K562 (cell line): ENCODE data around the gene ARHGAP30. TPM values are rescaled to one million over a fixed set of nuclear protein-coding genes. Genes with fewer than 3 reads are reported as not detected.

Experiments
- ATAC-seq: fragments of 200-7000 bp; cut with Tn5 transposase; 3 replicates; pipeline ENCODE4 v1.9.1; 2020; ENCODE audit warnings: moderate library complexity
- BruUV-seq: library from RNA; stranded (reverse); fragments of 400-500 nt; replicated peaks from 2 replicates; lab custom pipeline; 2021; lab: Mats Ljungman, UMichigan
- CTCF ChIA-PET: fragments of 300-600 bp; formaldehyde crosslinking; extraction: SDS; loops from one replicate; lab custom pipeline; 2021; ENCODE audit warnings: low intra/inter-chr PET ratio; lab: Yijun Ruan, JAX
- POLR2A ChIA-PET: fragments of 300-600, 350-650 bp; sonication (Branson Sonifier 250); formaldehyde crosslinking; extraction: SDS; loops from one replicate; lab custom pipeline; 2021; ENCODE audit warnings: antibody characterized with exemption, inconsistent platforms; lab: Yijun Ruan, JAX
- DNase-seq, 4 experiments: peaks; one replicate each; pipeline versions ENCODE4 v3.0.0 to v3.0.0-alpha.2; 2011 to 2018; ENCODE audit warnings: low spot score in 3 of 4, mixed read lengths in 3 of 4; ENCODE audit errors: extremely low read depth in 1 of 4
- FAIRE-seq: peaks from 2 replicates; lab custom pipeline; 2011; peaks lifted over from hg19 to GRCh38; lab: Jason Lieb, UNC
- H2AFZ ChIP-seq: 2 replicates; pipeline ENCODE4 v1.6.0; 2011; ENCODE audit warnings: low read depth, low read length, control low read depth, inconsistent platforms
- H3K27ac ChIP-seq: fragments of 200-600 bp; 3 replicates; pipeline ENCODE4 v1.8.0; 2011; ENCODE audit warnings: low read depth, mild to moderate bottlenecking, control low read depth, inconsistent platforms, low read length, moderate library complexity, mixed read lengths; ENCODE audit errors: extremely low read depth
- H3K27me3 ChIP-seq, 2 experiments: fragments of 300-600 bp in 1 of 2; 2 replicates in 1 of 2; 3 replicates in 1 of 2; pipeline versions ENCODE4 v1.6.0 to v1.8.0; 2011; ENCODE audit warnings: inconsistent platforms in 2 of 2, low read length in 2 of 2, mild to moderate bottlenecking in 1 of 2, mixed read lengths in 1 of 2, moderate library complexity in 1 of 2; ENCODE audit not compliant: control insufficient read depth in 2 of 2, insufficient read depth in 2 of 2
- H3K36me3 ChIP-seq: fragments of 300-600 bp; 3 replicates; pipeline ENCODE4 v1.8.0; 2011; ENCODE audit warnings: mild to moderate bottlenecking, low read length, inconsistent platforms; ENCODE audit not compliant: control insufficient read depth, insufficient read depth
- H3K4me1 ChIP-seq, 2 experiments: fragments of 200-600 bp in 1 of 2; replicated peaks in 1 of 2; 2 replicates in 1 of 2; 3 replicates in 1 of 2; pipeline versions ENCODE4 v1.5.1 to v1.8.0; 2011; ENCODE audit warnings: inconsistent platforms in 2 of 2, low read length in 2 of 2, mild to moderate bottlenecking in 1 of 2, mixed read lengths in 1 of 2, moderate library complexity in 1 of 2; ENCODE audit not compliant: control insufficient read depth in 2 of 2, insufficient read depth in 2 of 2
- H3K4me2 ChIP-seq: 2 replicates; pipeline ENCODE4 v1.6.1; 2011; ENCODE audit warnings: low read length, control low read depth, inconsistent platforms, mixed read lengths; ENCODE audit not compliant: insufficient read depth
- H3K4me3 ChIP-seq: fragments of 200-600 bp; sonication (generic), shearing (Covaris generic); 2 replicates; pipeline ENCODE4 v1.5.1; 2016; ENCODE audit warnings: control low read depth, inconsistent platforms
- H3K79me2 ChIP-seq: fragments of 200-600 bp; 3 replicates; pipeline ENCODE4 v1.8.0; 2011; ENCODE audit warnings: low read length, inconsistent platforms; ENCODE audit not compliant: control insufficient read depth, insufficient read depth
- H3K9ac ChIP-seq, 2 experiments: 2 replicates each; pipeline versions ENCODE4 v1.6.0 to v1.6.1; 2011; ENCODE audit warnings: low read depth in 2 of 2, low read length in 2 of 2, control low read depth in 1 of 2, inconsistent platforms in 1 of 2, mild to moderate bottlenecking in 1 of 2, mixed read lengths in 1 of 2; ENCODE audit not compliant: insufficient read depth in 1 of 2
- H3K9me1 ChIP-seq: one replicate; pipeline ENCODE4 v1.6.0; 2011; ENCODE audit warnings: inconsistent platforms, mild to moderate bottlenecking, low read length, moderate library complexity; ENCODE audit not compliant: control insufficient read depth, insufficient read depth
- H3K9me3 ChIP-seq: replicated peaks from 2 replicates; pipeline ENCODE4 v1.5.1; 2011; ENCODE audit warnings: low read depth, low read length, inconsistent platforms; ENCODE audit not compliant: control insufficient read depth, insufficient read depth
- H4K20me1 ChIP-seq: replicated peaks from 2 replicates; pipeline ENCODE4 v1.6.1; 2011; ENCODE audit warnings: low read length, inconsistent platforms, mixed read lengths; ENCODE audit not compliant: control insufficient read depth, insufficient read depth
- JUNB ChIP-seq: fragments of 450-650 bp; formaldehyde crosslinking; conservative IDR thresholded peaks from 2 replicates; pipeline ENCODE4 v1.4.0; 2020; ENCODE audit warnings: mild to moderate bottlenecking
- ZNF407 ChIP-seq: fragments of 450-650 bp; IDR thresholded peaks from 2 replicates; pipeline ENCODE4 v1.6.1; 2016; ENCODE audit warnings: low read depth
- WGBS: fragments of 100-300 bp; shearing (Covaris generic); methylation state at CpG from one replicate; pipeline ENCODE4 v1.1.6; 2016; ENCODE audit warnings: low coverage, mixed read lengths; ENCODE audit not compliant: insufficient coverage; ENCODE audit errors: missing lambda C conversion rate; 5-methylcytosine and 5-hydroxymethylcytosine counted together
- in situ Hi-C: fragments of 300-500 bp; cut with MboI; formaldehyde crosslinking; loops from 4 replicates; pipeline ENCODE4 v1.15.0; 2018; ENCODE audit warnings: inconsistent platforms, mixed read lengths
- intact Hi-C: fragments of 100-400 bp; cut with micrococcal nuclease; formaldehyde crosslinking; loops from 2 replicates; pipeline ENCODE4 v1.14.2; 2022
- polyA plus RNA-seq, 8 experiments: library from polyadenylated mRNA; depleted of rRNA in 4 of 8; stranded (reverse) in 5 of 8; unstranded in 3 of 8; fragments of >200 nt; fragmentation: Nextera tagmentation in 2 of 8; fragmentation: Illumina TruSeq in 1 of 8; extraction: Ambion mirVana in 2 of 8; extraction: Trizol in 1 of 8; gene quantifications; 2 replicates each; pipeline versions ENCODE4 v1.2.1 to v1.2.3, GENCODE V29; 2011 to 2014; ENCODE audit warnings: inconsistent platforms in 1 of 8, missing spikeins in 1 of 8
- total RNA-seq, 7 experiments: library from RNA; depleted of rRNA in 6 of 7; stranded (reverse); fragments of >200 nt in 6 of 7; fragmentation: Illumina TruSeq in 2 of 7; extraction: Trizol in 2 of 7; gene quantifications; 2 replicates each; pipeline versions ENCODE4 v1.2.1 to v1.2.3, GENCODE V29; 2011 to 2021; ENCODE audit warnings: low replicate concordance in 1 of 7

The ARHGAP30 gene
- total and polyA plus RNA-seq, 9 of the 15 experiments (the other 6 are each of a cell fraction or from before 2014, with no cell fraction given) = 0.01 to 0.73 (median 0.12) TPM

- Histone ChIP-seq H3K9me1 (no peaks in the 10 kb centered on the region), H3K4me3 (no peak overlapping the region), H3K9ac (no peak overlapping the region; a peak in 1 of 4 replicates), H3K36me3 (no peaks in the 10 kb centered on the region), H3K79me2 (no peaks in the 10 kb centered on the region), H3K27ac (no peak overlapping the region), H2AFZ (no peak overlapping the region), H3K9me3 (0 out of 2 replicates have a peak, but pooled peaks cover 3% of the 10 kb centered on the region), H4K20me1 (no peaks in the 10 kb centered on the region), H3K27me3 (no peaks in the 10 kb centered on the region), H3K4me1 (peaks cover 6 to 8% of the 10 kb centered on the region in 2 experiments; a peak in 4 of 5 replicates), H3K4me2 (no peak overlapping the region)
- WGBS = 18% methylated on average over 2 of the region's 3 CpGs
- no TSS peak for BruUV-seq
- ChIA-PET CTCF (no interaction called here), POLR2A (interaction anchor here (0.9 kb wide), 1 partner anchor 9 kb away, joined by 3 read pairs; the partner anchor contains the start of gene KLHDC9)
- intact Hi-C loops = no loop called here
- TF ChIP-seq ZNF407 (no peak), JUNB (CRISPR knock-in tag) (no peak)
- FAIRE-seq = no peak
- ATAC-seq = no peak
- no peak for DNase-seq
- in situ Hi-C loops = loop anchor here (25.0 kb wide), 1 partner anchor 251 kb away; no protein-coding TSS in a partner anchor
Measured at GRCh38 chr1:161088587-161089110, 19.0 kb upstream of the ARHGAP30 start.
